Activated gamma-delta T cell (primary cell): ENCODE measurements around the gene SIX5.

ENCODE experiments used
- DNase-seq: peaks from one replicate; lab custom pipeline; 2025; lab: John Stamatoyannopoulos, UW

The SIX5 gene

DNA sequence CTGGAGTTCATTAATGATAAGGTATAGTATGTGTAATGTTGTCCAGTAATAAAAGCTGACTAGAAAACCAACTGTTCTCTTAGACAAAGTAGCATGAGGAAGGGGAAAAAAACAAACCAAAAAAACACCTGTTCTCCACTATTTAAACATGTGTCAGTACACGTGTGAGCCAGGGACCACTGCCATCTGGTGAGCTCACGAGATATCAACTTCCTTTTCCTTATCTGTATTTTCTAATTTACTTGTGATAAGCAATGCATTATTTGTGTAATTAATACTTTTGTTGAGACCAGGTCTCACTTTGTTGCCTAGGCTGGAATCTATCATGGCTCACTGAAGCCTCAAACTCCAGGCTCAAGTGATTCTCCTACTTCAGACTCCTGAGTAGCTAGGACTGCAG lies 4.3 kb upstream of the SIX5 start:
- no peak for DNase-seq

DNA sequence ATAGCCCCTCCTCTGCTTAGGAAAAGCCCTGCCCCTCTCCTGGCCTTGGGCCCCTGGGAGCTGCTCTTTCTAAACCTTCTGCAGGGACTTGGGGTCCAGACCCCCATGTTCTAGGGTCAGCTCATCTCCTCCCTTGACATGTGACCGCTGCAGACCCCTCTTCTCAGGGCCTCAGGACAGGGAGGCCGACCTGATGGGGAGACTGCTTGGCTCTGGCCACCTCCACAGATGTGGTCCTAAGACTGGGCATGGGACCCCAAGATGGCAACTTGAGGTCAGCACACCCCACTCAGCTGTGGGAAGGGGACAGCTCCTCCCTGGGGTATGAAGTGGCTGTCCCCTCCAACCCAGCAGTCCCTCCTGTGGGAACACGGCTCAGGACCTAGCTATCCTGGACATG lies 3.9 kb upstream of the SIX5 start:
- no peak for DNase-seq

DNA sequence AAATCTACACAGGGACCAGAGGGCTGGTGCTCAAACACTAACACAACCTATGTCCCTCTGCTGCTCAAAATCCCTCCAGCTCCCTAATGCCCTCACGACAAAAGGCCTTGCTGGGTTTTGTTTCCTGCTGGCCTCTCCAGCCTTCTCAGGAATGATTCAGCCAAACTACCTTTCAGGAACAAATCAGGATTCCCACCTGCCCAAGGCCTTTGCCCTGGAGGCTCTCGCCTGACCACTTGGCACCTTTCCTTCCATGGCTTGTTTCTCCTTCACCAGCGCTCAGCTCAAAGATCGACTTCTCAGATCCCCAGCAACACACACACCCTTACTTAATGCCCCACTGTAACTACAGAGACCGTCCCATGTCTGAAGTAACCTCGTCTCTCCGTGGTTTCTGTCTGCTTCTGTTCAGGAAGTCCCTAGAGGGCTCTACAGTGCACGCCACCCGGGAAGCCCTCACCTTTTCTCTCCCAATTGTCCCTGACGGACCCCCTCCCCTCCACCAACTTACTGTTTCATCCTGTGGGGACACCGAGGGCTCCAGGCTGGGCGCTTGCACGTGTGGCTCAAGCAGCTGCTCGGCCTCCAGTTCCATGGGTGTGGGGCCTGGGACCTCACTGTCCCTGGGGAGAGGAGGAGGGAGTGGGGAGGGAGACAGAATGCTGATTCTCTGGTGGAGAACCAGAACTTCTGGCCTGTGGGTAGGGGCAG lies 3.2 kb upstream of the SIX5 start:
- DNase-seq, result no peak

DNA sequence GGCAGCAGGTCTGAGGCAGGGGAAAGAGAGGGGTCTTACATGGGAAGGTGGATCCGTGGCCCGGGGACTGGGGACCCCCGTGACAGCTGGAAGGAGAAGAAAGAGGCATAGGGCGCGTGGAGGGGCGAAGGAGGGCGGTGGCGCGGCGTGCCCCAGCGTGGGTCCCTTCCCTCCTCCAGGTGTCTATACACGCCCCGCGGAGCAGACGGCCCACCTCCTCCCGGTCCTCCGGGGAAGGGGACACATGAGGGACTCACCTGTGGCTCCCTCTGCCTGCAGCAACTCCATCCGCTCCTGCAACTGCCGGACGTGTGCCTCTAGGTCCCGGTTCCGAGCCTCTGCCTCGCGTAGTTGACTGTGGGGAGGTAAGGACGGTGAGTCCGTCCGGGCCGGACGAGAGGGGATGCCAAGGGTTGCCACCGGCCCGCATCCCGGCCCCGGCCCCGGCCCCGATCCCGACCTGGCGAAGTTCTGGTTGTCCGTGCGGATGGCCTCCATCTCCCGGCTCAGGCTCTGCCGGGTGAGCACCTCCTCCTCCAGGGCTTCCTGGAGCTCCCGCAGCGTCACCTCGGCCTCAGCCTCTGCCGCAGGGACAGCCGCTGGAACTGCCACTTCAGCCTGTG lies 2.4 kb upstream of the SIX5 start:
- DNase-seq, result no peak

DNA sequence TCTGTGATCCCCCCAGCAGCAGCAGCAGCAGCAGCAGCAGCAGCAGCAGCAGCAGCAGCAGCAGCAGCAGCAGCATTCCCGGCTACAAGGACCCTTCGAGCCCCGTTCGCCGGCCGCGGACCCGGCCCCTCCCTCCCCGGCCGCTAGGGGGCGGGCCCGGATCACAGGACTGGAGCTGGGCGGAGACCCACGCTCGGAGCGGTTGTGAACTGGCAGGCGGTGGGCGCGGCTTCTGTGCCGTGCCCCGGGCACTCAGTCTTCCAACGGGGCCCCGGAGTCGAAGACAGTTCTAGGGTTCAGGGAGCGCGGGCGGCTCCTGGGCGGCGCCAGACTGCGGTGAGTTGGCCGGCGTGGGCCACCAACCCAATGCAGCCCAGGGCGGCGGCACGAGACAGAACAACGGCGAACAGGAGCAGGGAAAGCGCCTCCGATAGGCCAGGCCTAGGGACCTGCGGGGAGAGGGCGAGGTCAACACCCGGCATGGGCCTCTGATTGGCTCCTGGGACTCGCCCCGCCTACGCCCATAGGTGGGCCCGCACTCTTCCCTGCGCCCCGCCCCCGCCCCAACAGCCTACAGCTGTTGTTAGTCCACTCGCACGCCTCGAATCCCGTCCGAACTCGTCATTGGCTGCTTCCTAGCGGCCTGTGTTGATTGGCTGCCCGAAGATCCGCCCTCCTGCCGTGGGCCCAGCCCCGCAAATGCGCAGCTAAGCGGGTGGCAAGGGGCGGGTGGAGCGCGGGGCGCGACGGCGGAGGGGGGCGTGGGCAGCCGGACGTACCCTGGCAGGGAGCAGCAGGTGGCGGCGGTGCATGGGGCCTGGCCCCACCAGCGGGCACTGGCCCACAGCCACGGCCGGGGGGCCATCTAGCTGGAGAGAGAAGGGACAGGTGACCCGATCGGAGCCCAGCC lies 1.4 kb upstream of the SIX5 start:
- peak; percentile 84 for DNase-seq

DNA sequence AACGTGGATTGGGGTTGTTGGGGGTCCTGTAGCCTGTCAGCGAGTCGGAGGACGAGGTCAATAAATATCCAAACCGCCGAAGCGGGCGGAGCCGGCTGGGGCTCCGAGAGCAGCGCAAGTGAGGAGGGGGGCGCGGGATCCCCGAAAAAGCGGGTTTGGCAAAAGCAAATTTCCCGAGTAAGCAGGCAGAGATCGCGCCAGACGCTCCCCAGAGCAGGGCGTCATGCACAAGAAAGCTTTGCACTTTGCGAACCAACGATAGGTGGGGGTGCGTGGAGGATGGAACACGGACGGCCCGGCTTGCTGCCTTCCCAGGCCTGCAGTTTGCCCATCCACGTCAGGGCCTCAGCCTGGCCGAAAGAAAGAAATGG lies 754 bp upstream of the SIX5 start:
- DNase-seq, result no peak

DNA sequence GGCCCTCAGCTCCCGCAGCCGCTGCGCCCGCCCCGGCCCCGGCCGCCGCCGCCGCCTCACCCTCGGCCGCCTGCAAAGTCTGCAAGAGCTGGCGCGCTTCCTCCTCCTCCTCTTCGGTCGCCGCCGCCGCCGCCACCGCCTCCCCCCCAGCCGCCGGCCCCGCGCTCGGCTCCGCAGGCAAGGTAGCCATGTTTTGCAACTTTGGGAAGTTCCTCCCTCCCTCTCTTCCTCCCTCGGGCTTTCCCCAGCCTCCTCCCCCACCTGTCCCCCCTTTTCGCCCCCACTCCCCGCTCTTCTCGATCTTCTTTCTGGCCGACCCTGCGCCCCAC lies 433 bp downstream of the SIX5 start:
- peak; percentile 38 for DNase-seq

DNA sequence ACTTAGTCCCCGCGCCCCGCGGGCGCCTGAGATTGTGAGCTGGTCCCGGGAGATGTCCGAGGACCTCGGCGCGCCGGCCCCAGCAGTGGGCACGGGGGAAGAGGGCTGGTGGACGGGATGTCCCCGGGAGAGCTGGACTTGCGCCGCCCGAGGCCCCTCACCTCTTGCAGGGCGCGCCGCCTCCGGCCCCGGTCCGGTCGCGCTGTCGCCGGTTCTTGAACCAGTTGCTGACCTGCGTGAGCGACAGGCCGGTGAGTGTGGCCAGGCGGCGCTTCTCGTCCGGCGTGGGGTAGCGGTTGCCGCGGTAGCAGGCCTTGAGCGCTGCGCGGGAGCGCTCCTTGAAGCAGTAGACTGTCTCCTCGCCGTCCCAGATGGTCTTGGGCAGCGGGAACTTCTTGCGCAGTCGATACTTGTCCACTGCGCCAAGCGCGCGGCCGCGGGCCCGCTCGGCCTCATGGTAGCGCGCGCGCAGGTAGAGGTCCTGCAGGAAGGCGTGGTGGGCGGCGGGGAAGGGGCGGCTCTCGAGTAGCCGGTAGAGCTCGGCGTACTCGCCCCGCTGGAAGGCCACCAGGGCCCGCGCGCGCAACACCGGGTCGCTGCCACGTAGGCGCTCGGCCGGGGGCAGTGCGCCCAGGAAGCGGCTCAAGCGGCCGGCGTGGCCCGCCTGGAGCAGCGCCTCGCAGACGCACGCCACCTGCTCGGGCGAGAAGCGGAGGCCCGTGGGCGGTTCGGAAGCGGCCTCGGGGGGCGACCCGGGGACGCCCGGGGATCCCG lies 984 bp downstream of the SIX5 start:
- no peak for DNase-seq

DNA sequence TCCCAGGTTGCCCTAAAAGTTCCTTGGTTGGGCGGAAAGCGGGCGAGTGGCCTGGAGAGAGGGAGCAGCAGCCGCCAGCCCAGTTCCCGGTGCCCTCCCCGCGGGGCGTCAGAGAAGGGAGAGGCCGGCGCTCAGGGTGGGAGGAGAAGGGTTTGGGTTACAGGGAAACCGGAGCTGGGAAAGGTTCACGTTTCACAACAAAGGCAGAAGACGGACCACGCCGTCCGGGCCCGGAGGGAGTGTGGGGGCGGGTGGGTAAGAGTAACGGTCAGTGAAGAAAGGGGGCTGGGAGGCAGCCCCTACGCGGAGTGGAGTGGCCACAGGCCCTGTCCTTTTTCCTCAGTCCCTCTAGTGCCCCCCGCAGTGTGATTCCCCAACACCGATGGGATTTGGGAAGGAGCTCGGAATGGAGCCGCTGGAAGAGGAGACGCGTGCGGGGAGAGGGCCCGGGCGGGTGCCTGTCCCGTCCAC lies 1.6 kb downstream of the SIX5 start:
- no peak for DNase-seq

DNA sequence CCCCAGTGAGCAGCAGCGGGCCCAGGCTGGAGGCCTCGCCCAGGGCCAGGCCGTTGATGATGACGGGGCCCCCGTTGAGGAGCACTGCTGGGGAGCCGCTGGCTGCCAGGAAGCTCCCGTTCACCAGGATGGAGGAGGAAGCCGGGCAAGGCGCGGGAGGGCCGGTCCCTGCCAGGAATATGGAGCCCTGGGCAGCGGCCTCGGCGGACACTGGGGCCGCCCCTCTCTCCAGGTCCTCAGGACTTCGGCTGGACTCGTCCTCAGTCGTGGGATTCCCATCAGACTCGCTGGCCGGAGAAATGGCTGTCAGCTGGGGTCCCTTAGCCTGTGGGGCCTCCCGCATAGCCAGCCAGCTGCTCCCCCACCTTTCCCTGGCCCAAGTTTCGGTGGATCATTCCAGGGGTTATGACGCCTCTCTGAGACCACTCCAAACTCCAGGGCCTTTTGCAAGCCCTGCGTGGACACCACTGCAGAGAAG lies 2.1 kb downstream of the SIX5 start:
- DNase-seq, result no peak

DNA sequence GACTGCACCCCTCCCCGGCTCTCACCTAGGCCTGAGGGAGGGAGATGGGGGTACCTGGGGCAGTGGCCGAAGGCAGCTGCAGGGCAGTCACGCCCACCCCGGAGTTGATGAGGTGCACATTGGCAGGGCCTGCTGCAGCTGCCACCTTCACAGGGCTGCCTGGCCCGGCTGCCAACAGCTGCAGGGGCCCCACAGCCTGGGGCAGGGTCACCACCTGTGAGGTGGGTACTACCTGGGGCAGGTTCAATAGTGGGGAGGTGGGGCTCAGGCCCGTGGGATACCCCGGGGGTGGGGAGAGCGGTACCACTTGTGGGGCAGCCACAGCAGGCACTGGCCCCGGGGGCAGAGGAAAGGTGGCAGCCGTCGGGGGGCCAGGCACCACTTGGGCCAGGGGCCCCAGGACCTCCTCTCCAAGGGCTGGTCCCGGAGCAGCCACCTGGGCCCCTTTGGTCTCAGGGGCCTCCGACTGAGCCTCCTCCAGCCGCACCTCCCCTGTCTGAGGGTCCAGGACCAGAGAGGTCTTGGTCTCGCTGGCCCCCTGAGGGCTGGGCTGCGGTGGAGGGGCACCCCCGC lies 2.7 kb downstream of the SIX5 start:
- no peak for DNase-seq

DNA sequence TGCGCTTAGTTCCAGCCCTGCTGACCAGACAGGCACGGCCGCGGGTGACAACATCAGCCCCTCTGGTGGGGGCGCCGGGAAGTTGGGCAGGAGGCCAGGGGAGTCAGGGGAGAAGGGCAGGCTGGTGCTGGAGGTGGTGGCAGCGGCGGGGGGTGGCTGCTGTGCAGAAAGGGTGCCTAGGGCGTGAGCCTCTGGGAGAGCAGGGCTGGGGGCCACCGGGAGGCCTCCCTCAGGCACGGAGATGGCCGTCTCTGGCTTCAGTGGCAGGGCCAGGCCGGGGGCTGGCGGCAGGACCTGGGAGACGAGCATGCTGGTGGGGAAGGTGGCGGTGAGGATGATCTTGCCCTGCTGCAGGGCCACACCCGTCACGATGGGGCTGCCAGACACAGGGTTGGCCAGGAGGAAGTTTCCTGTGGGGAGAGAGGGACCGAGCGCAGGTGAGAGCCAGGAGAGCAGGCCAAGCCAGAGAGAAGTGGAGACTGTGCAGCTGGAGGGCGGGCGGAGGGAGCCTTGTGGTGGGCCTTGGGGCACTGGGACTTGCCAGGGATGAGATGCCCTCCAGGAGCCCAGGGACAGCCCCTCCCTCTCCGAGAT lies 3.3 kb downstream of the SIX5 start:
- DNase-seq, result no peak

DNA sequence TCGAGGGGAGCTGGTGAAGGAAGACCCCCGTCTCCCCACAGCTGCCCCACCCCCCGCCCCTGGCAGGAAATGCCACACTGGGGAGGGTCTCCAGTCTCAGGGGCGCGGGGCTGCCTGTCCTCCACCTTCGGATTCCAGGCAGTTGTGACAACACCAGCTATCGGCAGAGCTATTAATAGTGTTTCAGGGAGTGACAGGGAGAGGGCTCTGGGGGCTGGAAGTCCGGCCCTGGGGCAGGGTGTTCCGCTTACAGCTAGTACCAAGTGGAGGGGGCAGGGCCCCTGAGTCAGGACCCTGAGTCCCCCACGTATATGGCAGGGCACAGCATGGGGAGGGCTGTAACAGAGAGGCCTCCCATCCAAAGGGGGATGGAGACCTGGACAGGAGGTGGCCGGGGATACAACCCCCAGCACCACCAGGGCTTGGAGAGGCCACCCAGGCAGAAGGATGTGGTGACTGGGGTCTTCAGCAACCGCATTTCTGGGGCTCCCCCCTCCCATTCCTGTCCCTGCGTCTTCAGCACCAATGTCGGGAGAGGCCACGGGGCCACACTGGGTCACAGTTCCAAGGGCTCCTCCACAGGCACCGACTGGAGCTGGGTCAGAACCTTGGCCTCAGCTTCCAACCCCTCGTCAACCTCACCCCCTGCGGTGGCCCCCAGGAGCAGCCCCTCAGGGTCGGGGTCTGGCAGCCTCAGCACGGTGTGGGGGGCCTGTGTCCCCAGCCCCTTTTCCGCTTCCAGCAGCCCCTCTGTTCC lies 3.9 kb downstream of the SIX5 start:
- DNase-seq, result no peak

DNA sequence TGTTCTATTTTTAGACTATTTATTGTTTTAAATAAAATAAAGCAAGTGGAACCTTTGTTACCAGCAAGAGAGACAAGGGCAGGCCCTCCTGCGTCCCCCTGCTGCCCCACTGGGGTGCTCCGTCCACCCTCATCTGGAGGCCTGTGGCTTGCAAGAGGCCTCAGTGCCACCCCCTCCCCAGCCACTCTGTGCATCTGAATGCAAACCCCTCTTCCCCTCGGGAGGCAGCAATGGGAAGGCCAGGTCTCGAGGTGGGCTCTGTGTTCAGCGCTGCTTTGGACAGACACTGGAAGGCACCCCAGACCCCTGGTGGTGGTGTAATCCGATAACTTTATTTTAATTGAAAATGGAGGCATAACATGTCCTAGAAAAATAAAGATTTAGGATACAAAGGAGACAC lies 4.6 kb downstream of the SIX5 start:
- no peak for DNase-seq

DNA sequence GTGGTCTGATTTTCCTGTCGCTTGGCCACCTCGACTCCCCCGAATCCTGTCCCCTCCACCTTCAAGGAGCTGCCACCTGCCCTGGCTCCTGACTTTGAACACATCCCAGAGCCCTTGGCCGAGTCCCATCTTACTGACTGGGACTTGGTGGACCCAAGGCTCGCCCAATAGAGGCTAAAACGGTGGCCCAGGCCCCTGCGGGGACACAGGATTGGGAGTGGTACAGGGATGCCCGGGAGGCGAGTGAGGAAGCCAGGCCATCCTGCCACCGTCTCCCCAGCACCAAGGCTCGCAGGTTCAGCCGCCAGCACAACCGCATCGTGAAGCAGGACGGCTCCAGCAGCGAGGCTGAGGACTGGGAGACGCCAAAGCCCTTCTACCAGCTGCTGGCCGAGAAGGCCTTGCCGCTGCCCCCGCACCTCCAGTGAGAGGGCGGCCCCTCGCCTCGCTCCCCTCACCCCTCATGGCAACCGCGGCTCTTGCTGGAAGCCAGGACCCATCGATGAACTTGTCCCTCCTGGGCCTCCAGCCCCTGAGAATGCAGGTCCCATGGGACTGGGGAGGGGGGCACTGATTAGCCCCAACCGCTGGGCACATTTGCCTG lies 5.3 kb downstream of the SIX5 start:
- no peak for DNase-seq

DNA sequence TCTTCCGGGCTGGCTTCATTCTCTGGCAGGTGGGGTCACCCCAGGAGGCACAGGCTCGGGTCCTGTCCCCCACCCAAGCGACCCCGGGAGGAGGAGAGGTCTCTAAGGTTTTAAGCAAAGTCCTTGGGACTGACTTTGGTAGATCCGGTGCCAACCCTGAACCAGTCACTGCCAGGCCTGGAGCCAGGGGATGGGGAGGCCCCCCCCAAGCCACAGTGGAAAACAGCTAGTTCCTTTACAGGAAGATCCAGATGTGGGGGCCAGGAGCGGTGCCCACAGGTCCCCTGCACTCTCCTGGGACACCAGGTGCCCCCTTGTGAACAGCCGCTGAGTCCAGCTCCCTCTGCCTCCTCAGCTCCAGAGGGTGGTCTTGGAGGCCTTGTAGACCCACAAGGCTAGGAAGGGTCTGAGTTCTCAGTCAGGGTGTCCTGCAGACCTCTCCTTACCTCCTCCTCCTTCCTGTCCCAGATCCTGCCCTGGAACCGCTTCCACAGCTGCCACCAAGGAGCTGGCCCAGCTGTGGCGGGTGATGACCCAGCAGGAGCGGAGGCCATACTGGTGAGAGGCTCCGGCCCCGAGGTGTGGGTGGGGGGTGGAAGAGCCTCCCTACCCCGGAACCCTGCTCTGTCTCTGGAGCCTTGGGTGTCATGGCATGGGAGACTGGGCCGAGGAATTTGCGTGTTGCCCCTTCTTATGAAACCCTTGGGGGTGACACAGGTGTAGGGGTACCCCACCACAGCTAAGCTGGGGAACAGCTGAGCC lies 6.0 kb downstream of the SIX5 start:
- no peak for DNase-seq

DNA sequence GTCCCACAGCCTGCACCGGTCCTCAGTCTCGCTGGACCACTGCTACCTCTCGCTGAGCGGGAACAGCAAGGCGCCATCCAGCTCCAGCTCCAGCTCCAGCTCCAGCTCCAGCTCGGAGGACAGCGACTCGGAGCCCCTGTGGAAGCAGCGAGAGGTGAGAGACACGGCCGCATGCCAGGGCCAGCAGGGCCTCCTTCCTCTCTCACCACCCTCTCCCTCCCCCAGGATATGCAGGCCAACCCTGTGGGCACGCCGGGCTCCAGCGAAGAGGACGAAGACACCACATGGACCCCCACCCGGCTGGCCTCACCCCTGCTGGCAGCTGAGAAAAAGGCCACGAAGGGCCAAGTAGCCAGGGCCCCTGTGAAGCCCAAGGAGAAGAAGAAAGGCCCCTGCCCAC lies 7.3 kb downstream of the SIX5 start:
- no peak for DNase-seq

DNA sequence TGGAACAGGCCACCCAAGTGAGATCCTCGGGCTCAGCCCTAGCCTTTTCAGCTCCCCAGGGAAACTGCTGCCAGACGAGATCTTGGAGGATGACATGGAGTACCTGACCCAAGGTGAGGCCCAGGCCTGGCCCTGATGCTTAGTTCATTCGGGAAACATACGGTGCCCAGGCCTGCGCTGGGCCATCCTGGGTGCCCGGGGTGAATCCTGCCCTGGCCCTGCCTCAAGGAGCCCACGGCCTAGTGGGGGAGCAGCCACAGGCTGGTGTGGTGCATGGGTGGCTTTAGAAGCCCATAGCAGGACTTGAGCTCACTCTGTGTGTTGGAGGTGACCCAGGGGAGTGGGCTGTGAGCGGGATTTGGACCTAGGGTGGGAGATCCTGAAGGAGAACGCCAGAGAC lies 10.1 kb downstream of the SIX5 start:
- no peak for DNase-seq

DNA sequence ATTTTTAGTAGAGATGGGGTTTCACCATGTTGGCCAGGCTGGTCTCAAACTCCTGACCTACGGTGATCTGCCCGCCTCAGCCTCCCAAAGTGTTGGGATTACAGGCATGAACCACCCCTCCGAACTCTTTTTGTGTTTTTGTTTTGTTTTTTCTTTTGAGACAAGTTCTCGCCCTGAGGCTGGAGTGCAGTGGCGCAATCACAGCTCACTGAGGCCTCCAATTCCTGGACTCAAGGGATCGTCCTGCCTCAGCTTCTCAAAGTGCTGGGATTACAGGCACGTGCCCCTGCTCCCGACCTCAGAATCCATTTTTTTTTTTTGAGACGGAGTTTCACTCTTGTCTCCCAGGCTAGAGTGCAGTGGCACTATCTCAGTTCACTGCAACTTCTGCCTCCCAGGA lies 11.4 kb downstream of the SIX5 start:
- DNase-seq, result no peak
